DOHH2 (cell line): Measurements from ENCODE around the gene SERPINH1.

Source experiments
- EZH2phosphoT487 ChIP-seq: fragments of 200-600 bp; sonication (generic); IDR thresholded peaks from 2 replicates; pipeline ENCODE4 v1.6.1; 2017; ENCODE audit warnings: borderline replicate concordance, mild to moderate bottlenecking, antibody characterized with exemption, low read length, moderate library complexity, mixed read lengths
- TF ChIP-seq, protein P1 (sequence below): fragments of 200-600 bp; sonication (generic); IDR thresholded peaks from one replicate; pipeline ENCODE4 v1.5.1; 2014; ENCODE audit warnings: antibody characterized with exemption, mild to moderate bottlenecking, low read depth, low read length; ENCODE audit not compliant: poor library complexity, severe bottlenecking

DNA sequence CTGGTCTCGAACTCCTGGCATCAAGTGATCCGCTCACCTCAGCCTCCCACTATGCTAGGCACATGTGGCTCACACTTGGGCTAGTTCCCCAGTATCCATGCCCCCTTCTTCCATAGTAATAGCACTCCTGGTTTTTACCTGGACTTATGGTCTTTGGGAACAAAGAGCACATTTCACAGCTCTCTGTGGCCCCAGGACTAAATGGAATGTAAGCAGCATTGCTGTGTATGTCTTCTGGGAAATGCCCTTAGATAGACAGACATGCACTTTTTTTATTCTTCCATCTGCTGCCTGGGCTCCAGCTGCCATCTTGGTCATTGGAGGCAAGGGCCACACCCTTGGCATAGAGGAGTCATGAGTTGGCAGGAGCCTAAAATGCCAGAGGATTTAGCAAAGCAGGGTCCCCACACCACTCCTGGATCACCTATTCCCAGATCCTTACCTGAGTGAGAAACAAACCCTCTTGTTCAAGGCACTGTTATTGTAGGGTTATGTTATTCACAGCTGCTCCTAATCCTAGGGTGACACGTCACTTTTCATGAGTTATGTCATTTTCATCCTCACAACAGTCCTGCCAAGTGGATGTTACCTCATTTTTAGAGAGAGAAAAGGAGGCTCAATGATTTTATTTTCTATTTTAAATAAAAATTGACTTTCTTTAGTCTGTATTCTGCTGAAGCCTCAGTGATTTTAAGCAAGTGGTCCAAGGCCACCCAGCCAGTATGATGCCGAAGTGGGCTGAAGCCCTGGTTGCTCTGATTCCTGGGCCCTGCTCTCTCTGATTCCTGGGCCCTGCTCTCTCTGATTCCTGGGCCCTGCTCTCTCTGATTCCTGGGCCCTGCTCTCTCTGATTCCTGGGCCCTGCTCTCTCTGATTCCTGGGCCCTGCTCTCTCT lies 20.6 kb upstream of the SERPINH1 start:
- TF ChIP-seq, protein P1, sequence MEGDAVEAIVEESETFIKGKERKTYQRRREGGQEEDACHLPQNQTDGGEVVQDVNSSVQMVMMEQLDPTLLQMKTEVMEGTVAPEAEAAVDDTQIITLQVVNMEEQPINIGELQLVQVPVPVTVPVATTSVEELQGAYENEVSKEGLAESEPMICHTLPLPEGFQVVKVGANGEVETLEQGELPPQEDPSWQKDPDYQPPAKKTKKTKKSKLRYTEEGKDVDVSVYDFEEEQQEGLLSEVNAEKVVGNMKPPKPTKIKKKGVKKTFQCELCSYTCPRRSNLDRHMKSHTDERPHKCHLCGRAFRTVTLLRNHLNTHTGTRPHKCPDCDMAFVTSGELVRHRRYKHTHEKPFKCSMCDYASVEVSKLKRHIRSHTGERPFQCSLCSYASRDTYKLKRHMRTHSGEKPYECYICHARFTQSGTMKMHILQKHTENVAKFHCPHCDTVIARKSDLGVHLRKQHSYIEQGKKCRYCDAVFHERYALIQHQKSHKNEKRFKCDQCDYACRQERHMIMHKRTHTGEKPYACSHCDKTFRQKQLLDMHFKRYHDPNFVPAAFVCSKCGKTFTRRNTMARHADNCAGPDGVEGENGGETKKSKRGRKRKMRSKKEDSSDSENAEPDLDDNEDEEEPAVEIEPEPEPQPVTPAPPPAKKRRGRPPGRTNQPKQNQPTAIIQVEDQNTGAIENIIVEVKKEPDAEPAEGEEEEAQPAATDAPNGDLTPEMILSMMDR: no peak
- TF ChIP-seq EZH2phosphoT487: no peak
